HCT116 (cell line): ENCODE data around the gene DIP2C. TPM values are rescaled to one million over a fixed set of nuclear protein-coding genes. Genes with fewer than 3 reads are reported as not detected.

Source experiments
- ATAC-seq: fragments of 200-7000 bp; cut with Tn5 transposase; 2 replicates; pipeline ENCODE4 v1.9.1; 2020; ENCODE audit warnings: mild to moderate bottlenecking, moderate library complexity
- BruUV-seq: library from RNA; stranded (reverse); fragments of 400-500 nt; replicated peaks from 2 replicates; lab custom pipeline; 2021; lab: Mats Ljungman, UMichigan
- CTCF ChIA-PET: fragments of 300-600 bp; sonication (Branson Sonifier 250); formaldehyde crosslinking; loops from one replicate; lab custom pipeline; 2021; ENCODE audit warnings: antibody characterized with exemption; lab: Charles Lee
- POLR2A ChIA-PET: fragments of 300-600, 350-600 bp; sonication (Branson Sonifier 250); formaldehyde crosslinking; loops from one replicate; lab custom pipeline; 2021; ENCODE audit warnings: antibody characterized with exemption; lab: Charles Lee
- RAD21 ChIA-PET, 2 experiments: fragments of 300-600 bp; sonication (Branson Sonifier 250); formaldehyde crosslinking; loops; one replicate each; lab custom pipeline; 2023; ENCODE audit warnings: low total read pairs in 2 of 2; ENCODE audit not compliant: uncharacterized antibody in 2 of 2, unreplicated experiment in 2 of 2, low non-redundant PET in 1 of 2; lab: Charles Lee
- DNase-seq: peaks from one replicate; pipeline ENCODE4 v3.0.0-alpha.2; 2010; ENCODE audit warnings: low read depth, low spot score
- H2AFZ ChIP-seq: fragments of 200-600 bp; shearing (Covaris generic), sonication (generic); 2 replicates; pipeline ENCODE4 v1.6.1; 2017; ENCODE audit warnings: low read depth, mixed run types, mixed read lengths, antibody characterized with exemption, low read length; ENCODE audit not compliant: poor library complexity, severe bottlenecking
- H3K27ac ChIP-seq: 2 replicates; pipeline ENCODE4 v1.5.1; 2012; ENCODE audit warnings: low read depth, low read length
- H3K27me3 ChIP-seq: fragments of 200-600 bp; sonication (generic); 2 replicates; pipeline ENCODE4 v1.6.1; 2016; ENCODE audit warnings: mixed run types, low read length, mixed read lengths; ENCODE audit not compliant: insufficient read depth
- H3K36me3 ChIP-seq, 2 experiments: fragments of 200-500 bp in 1 of 2; fragments of 200-600 bp in 1 of 2; sonication (Bioruptor generic) in 1 of 2; sonication (generic) in 1 of 2; 2 replicates each; pipeline versions ENCODE4 v1.5.1 to v1.6.1; 2014 to 2016; ENCODE audit warnings: low read length in 2 of 2, inconsistent platforms in 1 of 2, mixed read lengths in 1 of 2, mixed run types in 1 of 2; ENCODE audit not compliant: insufficient read depth in 2 of 2, control insufficient read depth in 1 of 2
- H3K4me1 ChIP-seq, 2 experiments: fragments of 200-600 bp in 1 of 2; sonication (generic) in 1 of 2; 2 replicates each; pipeline versions ENCODE4 v1.5.1 to v1.6.1; 2012 to 2017; ENCODE audit warnings: low read length in 2 of 2, inconsistent platforms in 1 of 2, mild to moderate bottlenecking in 1 of 2, mixed read lengths in 1 of 2, mixed run types in 1 of 2, moderate library complexity in 1 of 2; ENCODE audit not compliant: insufficient read depth in 2 of 2, control insufficient read depth in 1 of 2
- H3K4me2 ChIP-seq: fragments of 200-600 bp; sonication (generic); 2 replicates; pipeline ENCODE4 v1.6.1; 2017; ENCODE audit warnings: mixed run types, low read length, mixed read lengths
- H3K4me3 ChIP-seq, 2 experiments: fragments of 200-600 bp in 1 of 2; sonication (generic) in 1 of 2; replicated peaks in 1 of 2; 2 replicates each; pipeline ENCODE4 v1.5.1; 2011 to 2016; ENCODE audit warnings: low read length in 2 of 2, control low read depth in 1 of 2, low read depth in 1 of 2, mild to moderate bottlenecking in 1 of 2, mixed read lengths in 1 of 2, mixed run types in 1 of 2
- H3K79me2 ChIP-seq: fragments of 200-600 bp; sonication (generic); 2 replicates; pipeline ENCODE4 v1.6.1; 2017; ENCODE audit warnings: mild to moderate bottlenecking, mixed run types, low read length, moderate library complexity, mixed read lengths; ENCODE audit not compliant: insufficient read depth
- H3K9ac ChIP-seq: fragments of 200-600 bp; sonication (generic); 2 replicates; pipeline ENCODE4 v1.6.1; 2016; ENCODE audit warnings: low read length, mixed read lengths
- H3K9me2 ChIP-seq: fragments of 200-600 bp; sonication (generic), shearing (Covaris generic); 2 replicates; pipeline ENCODE4 v1.6.1; 2017; ENCODE audit warnings: mixed run types, mild to moderate bottlenecking, moderate library complexity; ENCODE audit not compliant: insufficient read depth
- H3K9me3 ChIP-seq, 2 experiments: fragments of 200-500 bp in 1 of 2; fragments of 200-600 bp in 1 of 2; sonication (Bioruptor generic) in 1 of 2; sonication (generic) in 1 of 2; 2 replicates each; pipeline ENCODE4 v1.6.1; 2014 to 2017; ENCODE audit warnings: low read length in 2 of 2, mixed read lengths in 2 of 2, inconsistent platforms in 1 of 2, low read depth in 1 of 2, mild to moderate bottlenecking in 1 of 2, mixed run types in 1 of 2, moderate library complexity in 1 of 2; ENCODE audit not compliant: control insufficient read depth in 1 of 2, insufficient read depth in 1 of 2
- H4K20me1 ChIP-seq: fragments of 200-600 bp; sonication (generic), shearing (Covaris generic); 2 replicates; pipeline ENCODE4 v1.6.1; 2017; ENCODE audit warnings: mixed run types, mild to moderate bottlenecking, moderate library complexity; ENCODE audit not compliant: insufficient read depth
- CBX3 ChIP-seq: IDR thresholded peaks from 2 replicates; pipeline ENCODE4 v1.6.1; 2012; ENCODE audit warnings: low read depth
- CEBPB ChIP-seq: IDR thresholded peaks from 2 replicates; pipeline ENCODE4 v1.6.1; 2012; ENCODE audit warnings: low read depth
- CTCF ChIP-seq, 3 experiments: fragments of 200-600 bp in 1 of 3; sonication (generic) in 1 of 3; IDR thresholded peaks in 2 of 3; conservative IDR thresholded peaks in 1 of 3; 2 replicates each; pipeline ENCODE4 v1.5.1; 2012 to 2017; ENCODE audit warnings: low read depth in 2 of 3, low read length in 2 of 3, antibody characterized with exemption in 1 of 3, borderline replicate concordance in 1 of 3, control low read depth in 1 of 3, mild to moderate bottlenecking in 1 of 3, mixed read lengths in 1 of 3, mixed run types in 1 of 3, moderate library complexity in 1 of 3; ENCODE audit not compliant: insufficient read depth in 1 of 3
- EGR1 ChIP-seq: IDR thresholded peaks from 2 replicates; pipeline ENCODE4 v1.6.1; 2012; ENCODE audit warnings: low read depth
- ELF1 ChIP-seq: IDR thresholded peaks from 2 replicates; pipeline ENCODE4 v1.6.1; 2012; ENCODE audit warnings: low read depth, borderline replicate concordance
- EZH2phosphoT487 ChIP-seq: fragments of 200-600 bp; IDR thresholded peaks from 2 replicates; pipeline ENCODE4 v1.6.1; 2018; ENCODE audit warnings: antibody characterized with exemption, borderline replicate concordance
- JUND ChIP-seq: IDR thresholded peaks from 2 replicates; pipeline ENCODE4 v1.6.1; 2012
- REST ChIP-seq: IDR thresholded peaks from 2 replicates; pipeline ENCODE4 v1.6.1; 2012; ENCODE audit warnings: low read depth
- TCF7L2 ChIP-seq: IDR thresholded peaks from 2 replicates; pipeline ENCODE4 v1.7.0; 2011; ENCODE audit warnings: borderline replicate concordance, inconsistent platforms; ENCODE audit not compliant: insufficient read depth, insufficient read length; ENCODE audit errors: extremely low read depth
- YY1 ChIP-seq: IDR thresholded peaks from 2 replicates; pipeline ENCODE4 v1.6.1; 2011; ENCODE audit warnings: low read length, low read depth, moderate library complexity, mild to moderate bottlenecking; ENCODE audit not compliant: insufficient replicate concordance; ENCODE audit errors: extremely low read depth
- ZNF274 ChIP-seq: fragments of 200-500 bp; sonication (Bioruptor generic); IDR thresholded peaks from 2 replicates; pipeline ENCODE4 v1.6.1; 2014; ENCODE audit warnings: mild to moderate bottlenecking, low read depth, low read length, inconsistent platforms
- intact Hi-C: fragments of 100-400 bp; cut with micrococcal nuclease; formaldehyde crosslinking; loops from 2 replicates; pipeline ENCODE4 v1.10.0; 2022
- total RNA-seq: library from RNA; stranded (reverse); gene quantifications from one replicate; pipeline ENCODE4 v1.2.1, GENCODE V29; 2021; ENCODE audit not compliant: unreplicated experiment

The DIP2C gene
- total RNA-seq, 1 experiment from 2014 or later = 15.4 TPM

- ATAC-seq = no peak
- intact Hi-C loops = no loop called here
These were observed 410.8 kb downstream of the DIP2C start for GRCh38 chr10:278707-279106.

GRCh38 chr10:277963-278362 lies 411.5 kb downstream of the DIP2C start:
- no peak for TF ChIP-seq REST
- TF ChIP-seq ELF1 = no peak
- TF ChIP-seq CTCF (IDR thresholded peaks at IDR 0.05 in 2 of 3, conservative IDR thresholded peaks at IDR 0.05 in 1 of 3; ENCODE audit: borderline replicate concordance in 1 of 3, insufficient read depth in 1 of 3, low read depth in 2 of 3, low read length in 2 of 3) = no peak
- no peak for TF ChIP-seq CEBPB
- TF ChIP-seq ZNF274 = no peak
- ChIA-PET POLR2A (no interaction called here), RAD21 (no interaction called here), CTCF (no interaction called here)
- Histone ChIP-seq H3K9me2 (no peaks in the 10 kb centered on the region), H3K4me1 (no peaks in the 10 kb centered on the region), H3K27ac (no peak overlapping the region), H3K27me3 (no peaks in the 10 kb centered on the region), H3K9ac (no peak overlapping the region), H3K4me2 (no peak overlapping the region), H3K79me2 (no peaks in the 10 kb centered on the region), H3K36me3 (peaks cover 0 to 3% of the 10 kb centered on the region in 2 experiments; a peak in 1 of 4 replicates), H3K9me3 (no peaks in the 10 kb centered on the region), H2AFZ (no peak overlapping the region), H4K20me1 (no peaks in the 10 kb centered on the region), H3K4me3 (no peak overlapping the region)
- no TSS peak for BruUV-seq
- intact Hi-C loops = no loop called here
- DNase-seq = no peak
- no peak for ATAC-seq

More at GRCh38 chr10:278707-279106, 410.8 kb downstream of the DIP2C start:
- no peak overlapping the region for H3K9ac ChIP-seq
- no peaks in the 10 kb centered on the region for H3K79me2 ChIP-seq
- no peaks in the 10 kb centered on the region for H3K9me3 ChIP-seq
- POLR2A ChIA-PET = no interaction called here
- no peaks in the 10 kb centered on the region for H3K9me2 ChIP-seq
- no peak overlapping the region for H3K4me3 ChIP-seq
- peaks cover 0 to 3% of the 10 kb centered on the region in 2 experiments; a peak in 1 of 4 replicates for H3K36me3 ChIP-seq
- H2AFZ ChIP-seq = no peak overlapping the region
- CTCF ChIA-PET = no interaction called here
- RAD21 ChIA-PET = no interaction called here
- BruUV-seq = no TSS peak
- no peak overlapping the region for H3K27ac ChIP-seq
- H3K27me3 ChIP-seq = no peaks in the 10 kb centered on the region
- H3K4me2 ChIP-seq = no peak overlapping the region
- no peaks in the 10 kb centered on the region for H4K20me1 ChIP-seq
- DNase-seq = no peak
- no peaks in the 10 kb centered on the region for H3K4me1 ChIP-seq
- no peak for TF ChIP-seq JUND
- TF ChIP-seq TCF7L2 = no peak
- TF ChIP-seq EZH2phosphoT487 = no peak
- TF ChIP-seq YY1 = no peak
- no peak for TF ChIP-seq CBX3
- no peak for TF ChIP-seq EGR1
